SHP77 treated with DMSO at 0.1 percent for 48 hours (cell line): ENCODE data around the gene TSPAN1.

ENCODE experiments used
- DNase-seq: peaks from one replicate; lab custom pipeline; 2025; lab: John Stamatoyannopoulos, UW

Gene TSPAN1

DNA sequence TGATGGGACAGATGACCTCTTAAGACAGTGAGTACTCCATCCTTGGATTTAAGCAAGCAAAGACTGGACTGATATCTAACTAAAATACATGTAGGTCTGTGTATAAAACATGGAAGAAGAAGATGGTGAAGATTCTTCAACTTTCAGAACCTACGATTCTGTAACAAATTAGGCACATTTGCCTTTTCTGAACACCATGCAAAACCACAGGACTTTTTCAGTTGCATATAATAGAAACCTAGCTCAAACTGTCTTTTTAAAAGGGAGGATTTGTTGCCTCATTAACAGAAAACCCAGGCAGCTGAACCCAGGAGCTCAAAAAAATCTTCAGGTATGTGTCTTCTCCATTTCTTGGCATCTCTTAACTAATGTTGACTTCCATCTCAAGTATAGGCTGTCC is 14.7 kb upstream of the TSPAN1 start:
- no peak for DNase-seq

- no peak for DNase-seq
Observed at GRCh38 chr1:46166521-46167462, 8.1 kb upstream of the TSPAN1 start.

DNA sequence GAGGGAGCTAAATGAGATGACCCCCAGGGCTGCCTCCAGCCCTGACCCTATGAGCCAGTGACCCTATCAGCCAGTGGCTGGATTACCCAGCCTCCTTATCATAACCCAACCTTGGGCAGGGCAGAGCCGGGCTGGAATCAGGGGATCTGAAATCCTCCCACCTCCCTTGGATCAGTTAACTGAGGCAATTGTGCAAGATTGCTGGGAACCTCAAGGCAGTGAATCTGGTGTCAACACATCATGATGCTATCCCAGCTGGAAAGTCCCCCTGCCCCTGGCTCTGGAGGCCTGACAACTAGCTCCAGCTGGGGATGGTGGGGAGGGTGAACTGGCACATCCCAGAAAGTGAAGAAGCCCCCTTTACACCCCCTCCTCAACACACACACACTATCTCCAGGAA is 6.4 kb upstream of the TSPAN1 start:
- no peak for DNase-seq

- DNase-seq: no peak
Observed at GRCh38 chr1:46169811-46170454, 5.0 kb upstream of the TSPAN1 start.

GRCh38 chr1:46171351-46171750 is 3.5 kb upstream of the TSPAN1 start:
- DNase-seq: no peak

DNA sequence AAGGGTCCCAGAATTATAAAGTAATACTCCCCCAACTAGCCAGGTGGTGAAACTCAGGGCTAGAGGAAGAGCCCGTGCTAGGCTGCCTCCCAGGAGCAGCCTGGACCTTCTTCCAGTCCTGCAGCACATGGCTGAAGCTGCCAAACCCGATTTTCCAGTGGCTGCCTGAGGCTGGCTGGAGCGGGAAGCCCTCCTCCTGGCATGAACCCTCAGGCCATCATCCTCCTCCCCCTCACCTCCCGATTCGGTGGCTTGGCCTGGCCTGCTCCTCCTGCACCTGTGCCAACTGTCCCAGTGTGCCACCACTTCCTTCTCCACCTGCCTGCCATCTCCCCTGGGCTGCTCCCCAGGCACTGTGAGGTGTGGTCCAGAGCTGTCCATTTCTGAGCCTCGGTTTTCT is 3.0 kb upstream of the TSPAN1 start:
- no peak for DNase-seq

DNA sequence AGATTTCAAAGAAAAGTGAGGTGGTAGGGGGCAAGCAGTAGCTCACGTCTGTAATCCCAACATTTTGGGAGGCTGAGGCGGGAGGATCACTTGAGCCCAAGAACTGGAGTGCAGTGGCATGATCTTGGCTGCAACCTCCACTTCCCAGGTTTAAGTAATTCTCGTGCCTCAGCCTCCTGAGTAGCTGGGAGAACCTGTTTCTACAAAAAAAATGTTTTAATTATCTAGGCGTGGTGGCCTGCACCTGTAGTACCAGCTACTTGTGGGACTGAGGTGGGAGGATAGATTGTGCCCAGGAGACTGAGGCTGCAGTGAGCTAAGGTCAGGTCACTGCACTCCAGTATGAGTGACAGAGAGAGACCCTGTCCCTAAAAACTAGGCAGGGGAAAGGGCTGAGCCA is 2.6 kb upstream of the TSPAN1 start:
- no peak for DNase-seq

- DNase-seq: peak; percentile 24
Observed at GRCh38 chr1:46173361-46173856, 1.5 kb upstream of the TSPAN1 start.

DNA sequence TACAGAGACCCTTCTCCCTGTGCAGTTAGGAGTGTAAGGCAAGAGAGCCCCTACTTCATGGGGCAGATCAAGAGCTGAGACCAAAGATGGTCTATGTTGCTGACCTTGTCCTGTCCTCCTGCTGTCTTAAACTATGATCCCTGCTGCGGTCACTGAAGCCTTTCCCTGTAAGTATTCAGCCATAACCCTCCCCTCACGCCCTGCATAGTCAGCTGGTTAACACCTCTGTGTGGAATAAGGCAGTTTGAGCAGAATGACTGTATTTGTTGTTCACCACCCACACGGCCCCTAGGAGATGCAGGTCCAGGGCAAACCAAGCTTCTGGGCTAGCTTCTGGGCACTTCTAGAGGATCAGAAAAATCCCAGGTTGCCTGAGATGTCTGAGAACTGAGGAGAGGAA is 356 bp downstream of the TSPAN1 start:
- DNase-seq: no peak

DNA sequence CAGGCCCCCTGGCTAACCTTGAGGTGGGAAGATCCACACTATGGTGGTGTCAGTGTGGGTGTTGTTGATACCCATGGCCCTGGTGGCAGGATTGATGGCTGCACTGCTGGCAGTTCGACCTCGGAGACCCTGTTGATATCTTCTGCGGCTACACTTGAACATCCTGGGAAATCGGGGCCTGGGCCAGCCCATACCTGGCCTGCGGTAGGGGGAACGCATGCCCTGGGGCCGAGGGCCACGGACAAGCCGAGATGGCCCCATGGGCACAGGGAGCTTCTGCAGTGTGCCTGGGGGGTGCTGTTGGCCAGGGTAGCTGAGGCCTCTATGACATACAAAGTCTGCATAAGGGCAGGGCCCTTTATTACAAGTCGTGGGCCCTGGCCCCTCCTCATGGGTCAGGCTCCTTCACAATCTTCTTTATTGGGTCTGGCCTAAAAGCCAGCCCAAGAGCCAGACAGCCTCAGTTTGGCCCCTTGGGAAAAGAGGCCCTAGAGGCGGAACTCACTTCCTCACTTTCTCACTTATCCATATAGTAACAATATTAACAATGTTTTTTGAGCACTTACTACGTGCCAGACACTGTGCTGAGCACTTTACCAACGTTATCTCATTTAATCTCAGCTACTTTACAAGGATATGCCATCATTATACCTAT is 1.5 kb downstream of the TSPAN1 start, which contains the start of gene P3R3URF:
TSS of gene P3R3URF (minus strand) at position 278 of the 655 bp plus-strand sequence. CDS start at position 261, 17 bp downstream.
- DNase-seq: no peak

DNA sequence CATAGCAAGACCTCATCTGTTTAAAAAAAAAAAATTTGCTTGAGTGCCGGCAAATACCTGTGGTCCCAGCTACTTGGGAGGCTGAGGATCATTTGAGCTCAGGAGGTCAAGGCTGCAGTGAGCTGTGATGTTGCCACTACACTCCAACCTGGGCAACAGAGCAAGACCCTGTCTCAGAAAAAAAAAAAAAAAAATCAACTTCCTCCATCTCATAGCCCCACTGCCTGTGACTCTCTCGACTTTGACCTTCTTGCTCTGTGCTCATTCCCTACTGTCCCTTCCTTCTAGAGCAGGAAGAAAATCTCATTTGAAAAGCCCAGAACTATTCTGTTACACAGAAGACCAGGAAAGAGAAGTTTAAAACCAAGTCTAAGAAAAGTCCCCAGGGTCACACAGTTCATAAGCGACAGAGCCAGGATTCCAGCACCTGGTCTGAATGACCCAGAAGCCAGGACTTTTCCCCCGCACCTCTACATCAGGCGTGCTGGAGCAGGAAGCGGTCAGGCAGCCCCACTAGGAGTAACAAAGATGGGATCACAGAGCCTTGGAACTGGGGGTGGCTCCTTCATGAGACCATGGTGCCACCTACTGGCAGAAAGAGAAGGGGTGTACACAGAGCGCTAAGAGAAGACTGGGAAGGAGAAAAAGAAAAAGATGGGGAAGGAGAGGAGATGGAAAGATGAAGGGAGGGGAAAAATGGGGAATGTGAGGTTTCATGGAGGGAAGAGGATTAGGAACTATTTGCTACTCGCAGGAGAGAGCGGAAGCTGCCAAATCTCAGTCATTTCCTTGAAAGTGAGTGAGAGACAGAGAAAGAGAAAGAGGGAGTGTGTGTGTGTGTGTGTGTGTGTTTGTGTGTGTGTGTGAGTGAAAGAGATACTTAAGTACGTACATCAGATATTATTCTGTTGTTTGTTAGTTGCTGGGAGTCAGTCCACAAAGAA is 4.5 kb downstream of the TSPAN1 start:
- peak; percentile 85 for DNase-seq

DNA sequence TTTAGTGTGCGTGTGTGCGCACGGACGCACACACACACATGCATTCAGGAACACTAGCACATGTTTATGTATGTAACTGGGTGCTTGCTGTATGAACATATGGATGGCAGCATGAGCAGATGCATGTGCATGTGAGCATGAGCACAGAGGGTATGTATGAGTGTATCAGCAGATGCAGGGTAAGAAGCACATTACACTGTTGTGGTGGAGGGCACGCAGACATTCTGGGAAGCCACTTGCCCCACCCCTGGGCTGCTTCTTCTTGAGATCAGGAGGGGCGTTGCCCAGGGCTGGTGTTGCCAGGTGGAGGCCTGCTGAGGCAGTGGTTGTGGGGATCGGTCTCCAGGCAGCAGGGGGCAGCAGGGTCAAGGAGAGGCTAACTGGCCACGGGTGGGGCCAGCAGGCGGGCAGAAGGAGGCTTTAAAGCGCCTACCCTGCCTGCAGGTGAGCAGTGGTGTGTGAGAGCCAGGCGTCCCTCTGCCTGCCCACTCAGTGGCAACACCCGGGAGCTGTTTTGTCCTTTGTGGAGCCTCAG is 5.3 kb downstream of the TSPAN1 start:
- DNase-seq: peak; percentile 78

GRCh38 chr1:46181343-46182260 is 6.7 kb downstream of the TSPAN1 start:
- DNase-seq: no peak

GRCh38 chr1:46183079-46183847 is 8.4 kb downstream of the TSPAN1 start:
- peak; percentile 86 for DNase-seq

DNA sequence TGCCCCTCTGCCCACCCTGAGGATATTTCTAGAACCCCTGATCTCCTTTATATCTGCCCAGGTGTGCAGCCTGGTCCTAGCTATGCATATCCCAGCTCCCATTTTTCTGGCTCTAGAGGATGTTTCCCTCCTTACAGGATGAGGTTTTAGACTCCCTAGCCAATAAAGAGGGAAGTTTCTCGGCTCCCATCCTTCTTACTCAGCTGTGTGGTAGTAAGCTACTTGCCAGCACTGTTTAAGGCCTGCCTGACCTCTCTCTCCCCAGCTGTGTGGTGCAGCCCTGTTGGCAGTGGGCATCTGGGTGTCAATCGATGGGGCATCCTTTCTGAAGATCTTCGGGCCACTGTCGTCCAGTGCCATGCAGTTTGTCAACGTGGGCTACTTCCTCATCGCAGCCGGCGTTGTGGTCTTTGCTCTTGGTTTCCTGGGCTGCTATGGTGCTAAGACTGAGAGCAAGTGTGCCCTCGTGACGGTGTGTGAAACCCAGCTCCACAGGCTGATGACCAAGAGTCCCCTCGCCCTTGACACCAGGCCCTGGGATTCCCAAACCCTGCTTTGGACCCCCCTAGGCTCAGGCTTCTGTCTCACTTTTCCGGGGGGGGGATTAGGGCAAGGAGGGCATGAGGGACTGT is 9.2 kb downstream of the TSPAN1 start:
- DNase-seq: no peak

GRCh38 chr1:46184920-46185658 is 10.2 kb downstream of the TSPAN1 start:
- DNase-seq: no peak

DNA sequence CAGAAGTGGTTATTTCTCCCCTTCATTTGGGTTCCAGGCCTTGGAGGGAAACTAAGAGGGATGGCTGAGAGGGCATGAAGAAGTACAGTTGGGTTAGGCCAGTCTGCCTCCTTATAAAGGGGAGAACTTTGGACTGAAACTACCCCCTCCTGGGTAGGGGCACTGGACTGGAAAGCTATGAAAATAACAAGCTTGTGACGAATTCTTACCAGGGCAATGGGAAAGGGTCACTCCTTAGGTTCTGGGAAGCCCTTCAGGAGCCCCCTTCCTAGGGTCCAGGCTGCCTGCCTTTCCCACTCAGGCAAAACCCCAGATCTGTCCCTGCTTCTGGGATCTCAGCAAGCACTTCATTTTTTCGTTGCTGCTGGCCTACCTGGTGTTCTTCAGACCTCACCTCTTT is 11.2 kb downstream of the TSPAN1 start:
- no peak for DNase-seq
